Ishikawa (cell line): Measurements from ENCODE around the gene NTRK3.

Experiments used
- EGR1 ChIP-seq: IDR thresholded peaks from 2 replicates; pipeline ENCODE4 v1.6.1; 2012
- EP300 ChIP-seq: IDR thresholded peaks from 2 replicates; pipeline ENCODE4 v1.6.1; 2012; ENCODE audit warnings: borderline replicate concordance
- FOXM1 ChIP-seq: IDR thresholded peaks from 2 replicates; pipeline ENCODE4 v1.6.1; 2012; ENCODE audit warnings: low read depth, borderline replicate concordance
- RAD21 ChIP-seq: IDR thresholded peaks from 2 replicates; pipeline ENCODE4 v1.6.1; 2012; ENCODE audit warnings: low read depth
- TAF1 ChIP-seq: IDR thresholded peaks from 2 replicates; pipeline ENCODE4 v1.6.1; 2012; ENCODE audit warnings: low read depth, mild to moderate bottlenecking
- TF ChIP-seq, protein P1 (sequence below): IDR thresholded peaks from 2 replicates; pipeline ENCODE4 v1.6.1; 2012
- TF ChIP-seq, protein P2 (sequence below): IDR thresholded peaks from 2 replicates; pipeline ENCODE4 v1.6.1; 2012; ENCODE audit warnings: low read depth, mild to moderate bottlenecking
- TF ChIP-seq, protein P3 (sequence below): IDR thresholded peaks from 2 replicates; pipeline ENCODE4 v1.6.1; 2012

DNA sequence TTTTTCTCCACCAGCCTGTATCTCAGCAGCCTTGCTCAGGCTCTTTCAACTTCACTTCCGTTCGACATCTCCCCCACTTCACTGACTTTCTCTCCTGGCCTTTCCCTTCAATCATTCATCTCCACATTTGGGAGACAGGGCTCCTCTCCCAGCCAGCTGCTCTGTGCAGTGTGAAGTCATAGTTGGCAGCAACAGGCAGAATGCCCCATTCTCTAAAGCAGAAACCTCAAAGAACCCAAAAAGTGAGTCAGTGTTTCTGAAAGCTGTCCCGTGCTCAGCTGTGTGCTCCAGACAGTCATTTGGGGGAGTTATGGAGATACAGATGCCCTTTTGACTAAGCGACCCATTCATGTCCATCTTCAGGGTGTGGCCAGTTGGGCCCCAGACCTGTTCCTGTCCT lies 54.3 kb downstream of the NTRK3 start:
- TF ChIP-seq, protein P1, sequence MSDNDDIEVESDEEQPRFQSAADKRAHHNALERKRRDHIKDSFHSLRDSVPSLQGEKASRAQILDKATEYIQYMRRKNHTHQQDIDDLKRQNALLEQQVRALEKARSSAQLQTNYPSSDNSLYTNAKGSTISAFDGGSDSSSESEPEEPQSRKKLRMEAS = no peak
- no peak for TF ChIP-seq EP300
- TF ChIP-seq, protein P2, sequence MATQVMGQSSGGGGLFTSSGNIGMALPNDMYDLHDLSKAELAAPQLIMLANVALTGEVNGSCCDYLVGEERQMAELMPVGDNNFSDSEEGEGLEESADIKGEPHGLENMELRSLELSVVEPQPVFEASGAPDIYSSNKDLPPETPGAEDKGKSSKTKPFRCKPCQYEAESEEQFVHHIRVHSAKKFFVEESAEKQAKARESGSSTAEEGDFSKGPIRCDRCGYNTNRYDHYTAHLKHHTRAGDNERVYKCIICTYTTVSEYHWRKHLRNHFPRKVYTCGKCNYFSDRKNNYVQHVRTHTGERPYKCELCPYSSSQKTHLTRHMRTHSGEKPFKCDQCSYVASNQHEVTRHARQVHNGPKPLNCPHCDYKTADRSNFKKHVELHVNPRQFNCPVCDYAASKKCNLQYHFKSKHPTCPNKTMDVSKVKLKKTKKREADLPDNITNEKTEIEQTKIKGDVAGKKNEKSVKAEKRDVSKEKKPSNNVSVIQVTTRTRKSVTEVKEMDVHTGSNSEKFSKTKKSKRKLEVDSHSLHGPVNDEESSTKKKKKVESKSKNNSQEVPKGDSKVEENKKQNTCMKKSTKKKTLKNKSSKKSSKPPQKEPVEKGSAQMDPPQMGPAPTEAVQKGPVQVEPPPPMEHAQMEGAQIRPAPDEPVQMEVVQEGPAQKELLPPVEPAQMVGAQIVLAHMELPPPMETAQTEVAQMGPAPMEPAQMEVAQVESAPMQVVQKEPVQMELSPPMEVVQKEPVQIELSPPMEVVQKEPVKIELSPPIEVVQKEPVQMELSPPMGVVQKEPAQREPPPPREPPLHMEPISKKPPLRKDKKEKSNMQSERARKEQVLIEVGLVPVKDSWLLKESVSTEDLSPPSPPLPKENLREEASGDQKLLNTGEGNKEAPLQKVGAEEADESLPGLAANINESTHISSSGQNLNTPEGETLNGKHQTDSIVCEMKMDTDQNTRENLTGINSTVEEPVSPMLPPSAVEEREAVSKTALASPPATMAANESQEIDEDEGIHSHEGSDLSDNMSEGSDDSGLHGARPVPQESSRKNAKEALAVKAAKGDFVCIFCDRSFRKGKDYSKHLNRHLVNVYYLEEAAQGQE = no peak
- no peak for TF ChIP-seq EGR1
- TF ChIP-seq TAF1 = no peak
- no peak for TF ChIP-seq RAD21
- TF ChIP-seq, protein P3, sequence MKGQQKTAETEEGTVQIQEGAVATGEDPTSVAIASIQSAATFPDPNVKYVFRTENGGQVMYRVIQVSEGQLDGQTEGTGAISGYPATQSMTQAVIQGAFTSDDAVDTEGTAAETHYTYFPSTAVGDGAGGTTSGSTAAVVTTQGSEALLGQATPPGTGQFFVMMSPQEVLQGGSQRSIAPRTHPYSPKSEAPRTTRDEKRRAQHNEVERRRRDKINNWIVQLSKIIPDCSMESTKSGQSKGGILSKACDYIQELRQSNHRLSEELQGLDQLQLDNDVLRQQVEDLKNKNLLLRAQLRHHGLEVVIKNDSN = no peak
- no peak for TF ChIP-seq FOXM1
